Stimulated activated CD8-positive, alpha-beta memory T cell treated with anti-CD3 and anti-CD28 coated beads, Interleukin-2, amount 100 ng/mL, for 48 hours (primary cell): ENCODE measurements around the gene RPS6KA5.

Experiments used
- DNase-seq, 2 donors: peaks; one replicate each; pipeline ENCODE4 v3.0.0-alpha.2; 2020; ENCODE audit warnings: low read depth in 2 of 2

The RPS6KA5 gene

GRCh38 chr14:90809530-90810312 is 250.7 kb downstream of the RPS6KA5 start:
- no peak for DNase-seq

GRCh38 chr14:90808759-90809529 is 251.5 kb downstream of the RPS6KA5 start:
- no peak for DNase-seq

GRCh38 chr14:90807060-90807459 is 253.4 kb downstream of the RPS6KA5 start:
- DNase-seq: no peak

GRCh38 chr14:90805662-90806540 is 254.5 kb downstream of the RPS6KA5 start:
- DNase-seq: no peak

- no peak for DNase-seq
Observed at GRCh38 chr14:90805084-90805391, 255.4 kb downstream of the RPS6KA5 start.

GRCh38 chr14:90804292-90805083 is 256.0 kb downstream of the RPS6KA5 start:
- DNase-seq: no peak

GRCh38 chr14:90803249-90803648 is 257.2 kb downstream of the RPS6KA5 start:
- DNase-seq: no peak

GRCh38 chr14:90799420-90799819 is 261.0 kb downstream of the RPS6KA5 start:
- DNase-seq: no peak

- DNase-seq: no peak
Observed at GRCh38 chr14:90797919-90798318, 262.5 kb downstream of the RPS6KA5 start.
